ENCODE data around the gene KANK4.

GRCh38 chr1:62357916-62358315, 38.7 kb upstream of the KANK4 start:
- TF ChIP-seq CTCF (IDR thresholded peaks at IDR 0.05) = no peak
- TF ChIP-seq EP300 (IDR thresholded peaks at IDR 0.05) = no peak
- no peak for TF ChIP-seq POLR2A (IDR thresholded peaks at IDR 0.05)
